ENCODE data around the gene YPEL1.

YPEL1 gene

DNA sequence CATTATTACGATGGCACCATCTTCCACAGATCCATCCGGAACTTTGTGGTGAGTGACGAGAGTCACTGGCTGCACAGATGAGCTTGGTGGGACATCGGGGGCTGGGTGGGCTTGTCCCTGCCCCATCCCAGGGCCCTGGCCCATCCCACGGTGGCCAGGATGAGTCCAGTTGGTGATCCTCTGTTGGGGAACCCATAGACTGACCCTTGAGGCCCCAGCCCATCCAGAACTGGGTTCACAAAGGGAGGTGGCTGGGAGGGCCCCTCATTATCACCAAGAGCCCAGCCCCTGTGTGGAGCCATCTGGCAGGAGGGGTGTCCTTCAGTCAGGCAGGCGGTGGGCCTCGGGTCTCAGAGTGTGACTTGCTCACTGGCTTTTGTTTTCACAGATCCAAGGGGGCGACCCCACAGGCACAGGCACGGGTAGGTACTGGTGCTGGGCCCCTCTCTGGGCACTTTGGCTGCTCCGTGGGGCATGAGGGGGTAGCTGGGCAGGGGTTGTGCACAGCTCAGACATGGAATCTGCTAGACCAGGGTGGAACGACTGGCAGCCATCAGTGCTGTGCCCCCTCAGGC is 47.8 kb downstream of the YPEL1 start:
- TF ChIP-seq, protein P1, sequence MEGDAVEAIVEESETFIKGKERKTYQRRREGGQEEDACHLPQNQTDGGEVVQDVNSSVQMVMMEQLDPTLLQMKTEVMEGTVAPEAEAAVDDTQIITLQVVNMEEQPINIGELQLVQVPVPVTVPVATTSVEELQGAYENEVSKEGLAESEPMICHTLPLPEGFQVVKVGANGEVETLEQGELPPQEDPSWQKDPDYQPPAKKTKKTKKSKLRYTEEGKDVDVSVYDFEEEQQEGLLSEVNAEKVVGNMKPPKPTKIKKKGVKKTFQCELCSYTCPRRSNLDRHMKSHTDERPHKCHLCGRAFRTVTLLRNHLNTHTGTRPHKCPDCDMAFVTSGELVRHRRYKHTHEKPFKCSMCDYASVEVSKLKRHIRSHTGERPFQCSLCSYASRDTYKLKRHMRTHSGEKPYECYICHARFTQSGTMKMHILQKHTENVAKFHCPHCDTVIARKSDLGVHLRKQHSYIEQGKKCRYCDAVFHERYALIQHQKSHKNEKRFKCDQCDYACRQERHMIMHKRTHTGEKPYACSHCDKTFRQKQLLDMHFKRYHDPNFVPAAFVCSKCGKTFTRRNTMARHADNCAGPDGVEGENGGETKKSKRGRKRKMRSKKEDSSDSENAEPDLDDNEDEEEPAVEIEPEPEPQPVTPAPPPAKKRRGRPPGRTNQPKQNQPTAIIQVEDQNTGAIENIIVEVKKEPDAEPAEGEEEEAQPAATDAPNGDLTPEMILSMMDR (IDR thresholded peaks at IDR 0.05; ENCODE audit: low read depth, low read length) = no peak
- no peak overlapping the region for H3K4me3 ChIP-seq (replicated peaks in 1 of 2; ENCODE audit: low read depth in 2 of 2, low read length in 2 of 2)
- DNase-seq (ENCODE audit: low read depth in 2 of 2) = no peak

DNA sequence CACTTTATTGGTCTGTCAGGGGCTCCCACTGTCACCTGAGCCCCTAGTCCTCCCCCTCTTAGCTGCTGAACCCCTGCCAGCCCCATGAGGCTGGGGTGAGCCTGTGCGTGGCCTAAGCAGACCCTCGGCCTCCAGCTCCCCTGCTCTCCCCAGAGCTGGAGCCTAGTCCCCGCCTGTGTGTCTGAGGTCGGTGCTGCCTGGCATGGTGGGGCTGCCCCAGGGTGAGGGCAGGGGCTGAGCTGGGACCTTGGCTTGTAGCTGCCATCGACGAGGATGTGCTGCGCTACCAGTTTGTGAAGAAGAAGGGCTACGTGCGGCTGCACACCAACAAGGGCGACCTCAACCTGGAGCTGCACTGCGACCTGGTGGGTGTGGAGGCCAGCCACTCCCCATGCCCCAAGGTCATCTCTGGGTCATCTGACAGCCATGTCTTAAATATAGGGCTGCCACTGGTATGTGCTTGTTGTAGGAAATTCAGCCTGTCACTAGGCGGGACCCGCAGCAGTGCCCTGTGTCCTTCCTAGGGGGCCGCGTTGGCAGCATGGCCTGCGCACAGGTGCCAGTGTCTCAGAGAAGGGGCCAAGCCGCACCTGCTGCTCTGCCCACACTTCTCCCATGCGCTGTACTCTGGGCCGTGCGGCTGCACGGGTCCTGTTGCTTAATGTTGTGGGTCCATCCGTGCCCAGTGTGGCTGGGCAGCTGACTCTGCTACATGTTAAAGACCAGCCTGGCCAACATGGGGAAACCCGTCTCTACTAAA is 48.8 kb downstream of the YPEL1 start:
- TF ChIP-seq, protein P1 (IDR thresholded peaks at IDR 0.05; ENCODE audit: low read depth, low read length) = no peak
- no peak for DNase-seq (ENCODE audit: low read depth in 2 of 2)

DNA sequence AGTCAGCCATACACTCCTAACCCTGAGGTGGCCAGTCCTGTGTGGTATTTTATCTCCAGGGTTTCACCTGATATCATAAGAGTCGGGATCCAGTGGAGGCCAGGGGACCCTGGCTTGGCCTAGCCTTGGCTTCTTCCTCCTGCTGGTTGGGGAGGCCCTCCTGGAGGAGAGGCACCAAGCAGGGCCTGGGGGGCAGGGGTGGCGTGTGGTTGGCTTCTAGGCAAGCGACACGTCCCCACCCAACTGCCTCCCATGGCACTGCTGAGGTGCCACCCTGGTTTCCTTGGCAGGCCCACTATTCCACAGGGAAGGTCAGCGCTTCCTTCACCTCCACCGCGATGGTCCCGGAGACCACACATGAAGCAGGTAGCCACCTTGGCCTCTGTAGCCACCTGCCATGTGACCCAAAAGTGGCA is 49.4 kb downstream of the YPEL1 start:
- no peak for DNase-seq (ENCODE audit: low read depth in 2 of 2)
- TF ChIP-seq, protein P1 (IDR thresholded peaks at IDR 0.05; ENCODE audit: low read depth, low read length) = no peak
- H3K4me3 ChIP-seq (replicated peaks in 1 of 2; ENCODE audit: low read depth in 2 of 2, low read length in 2 of 2) = no peak overlapping the region

More for the DNA sequence above, 48.8 kb downstream of the YPEL1 start:
- H3K4me3 ChIP-seq (replicated peaks in 1 of 2; ENCODE audit: low read depth in 2 of 2, low read length in 2 of 2) = no peak overlapping the region

DNA sequence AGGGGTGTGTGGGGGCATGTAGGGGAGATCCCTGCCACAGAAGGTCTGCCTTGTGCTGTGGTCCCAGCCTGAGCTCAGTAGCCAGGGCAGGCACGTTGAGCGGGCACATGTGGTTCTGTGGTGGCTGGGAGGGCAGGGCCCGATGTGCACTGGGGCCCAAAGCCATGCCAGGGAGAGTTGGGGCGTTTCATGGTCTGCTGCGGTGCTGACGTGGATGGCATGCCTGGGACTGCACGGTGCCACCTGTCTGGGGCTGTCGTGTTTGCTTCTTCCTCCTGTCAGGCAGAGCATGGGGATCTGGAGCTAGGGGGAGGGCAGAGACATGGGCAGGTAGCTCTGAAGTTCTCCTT is 50.5 kb downstream of the YPEL1 start:
- TF ChIP-seq, protein P1 (IDR thresholded peaks at IDR 0.05; ENCODE audit: low read depth, low read length) = no peak
- DNase-seq (ENCODE audit: low read depth in 2 of 2) = no peak
- H3K4me3 ChIP-seq (replicated peaks in 1 of 2; ENCODE audit: low read depth in 2 of 2, low read length in 2 of 2) = no peak overlapping the region

DNA sequence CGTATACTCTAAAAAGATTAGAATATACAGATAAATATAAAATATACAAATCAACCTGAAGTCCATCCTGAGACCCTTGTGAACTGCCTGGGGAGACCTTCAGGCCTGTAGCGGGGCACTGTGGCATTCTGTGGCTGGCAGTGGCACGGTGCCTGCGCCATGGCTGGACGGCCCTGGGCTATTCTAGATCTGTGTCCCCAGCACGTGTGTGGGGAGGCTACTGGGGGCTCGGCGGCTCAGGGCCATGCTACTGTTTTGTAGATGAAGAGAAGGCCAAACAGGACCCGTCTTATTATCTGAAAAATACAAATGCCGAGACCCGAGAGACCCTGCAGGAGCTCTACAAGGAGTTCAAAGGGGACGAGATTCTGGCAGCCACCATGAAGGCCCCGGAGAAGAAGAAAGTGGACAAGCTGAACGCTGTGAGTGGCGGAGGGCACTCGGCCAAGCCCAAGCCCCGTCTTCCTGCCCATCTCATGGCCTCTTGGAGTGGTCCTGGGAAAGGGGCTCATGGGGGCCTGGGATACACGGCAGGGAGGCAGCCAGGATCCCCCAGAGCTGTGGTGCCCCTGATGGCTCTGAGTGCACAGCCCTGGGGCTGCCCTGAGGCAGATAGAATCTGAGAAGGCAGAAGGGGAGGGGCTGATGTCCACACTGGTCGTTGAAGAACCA is 51.0 kb downstream of the YPEL1 start:
- no peak for DNase-seq (ENCODE audit: low read depth in 2 of 2)
- no peak overlapping the region for H3K4me3 ChIP-seq (replicated peaks in 1 of 2; ENCODE audit: low read depth in 2 of 2, low read length in 2 of 2)
- TF ChIP-seq, protein P1 (IDR thresholded peaks at IDR 0.05; ENCODE audit: low read depth, low read length) = no peak

DNA sequence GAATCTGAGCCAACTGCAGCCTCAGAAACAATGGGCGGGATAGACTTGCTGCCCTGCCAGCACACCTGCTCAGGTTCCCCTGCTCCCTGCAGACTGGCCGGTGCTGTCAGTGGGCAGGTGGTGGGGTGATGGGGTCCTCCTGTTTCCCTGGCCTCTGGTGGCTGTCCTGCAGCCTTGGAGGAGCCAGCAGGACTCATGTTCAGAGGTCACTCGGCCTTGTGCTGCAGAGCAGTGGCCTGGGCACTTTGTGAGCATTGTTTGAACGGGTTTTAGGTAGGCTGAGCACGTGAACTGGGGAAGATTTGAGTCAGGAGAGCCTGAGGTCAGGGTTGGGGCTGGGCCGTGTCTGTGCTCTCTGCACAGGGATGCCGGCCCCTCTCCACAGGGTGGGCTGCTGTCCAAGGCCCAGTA is 52.2 kb downstream of the YPEL1 start:
- TF ChIP-seq, protein P1 (IDR thresholded peaks at IDR 0.05; ENCODE audit: low read depth, low read length) = no peak
- no peak for DNase-seq (ENCODE audit: low read depth in 2 of 2)
- no peak overlapping the region for H3K4me3 ChIP-seq (replicated peaks in 1 of 2; ENCODE audit: low read depth in 2 of 2, low read length in 2 of 2)
